ENCODE measurements around the gene CFAP53. TPM values are rescaled to one million over a fixed set of nuclear protein-coding genes. Genes with fewer than 3 reads are reported as not detected.
"Not testable (repeated sequence)": the region's sequence is repeated elsewhere in the genome, so short reads cannot be mapped to it uniquely, and the experiment has no call there.

Gene CFAP53
- polyA plus RNA-seq, 1 of the 3 experiments (the other 2 are of a cell fraction) = 1.6 TPM

GRCh38 chr18:50231621-50232020 lies 34.7 kb downstream of the CFAP53 start:
- H3K4me3 ChIP-seq (ENCODE audit: low read depth in 2 of 2, low read length in 1 of 2) = no peak overlapping the region
- H3K79me2 ChIP-seq (ENCODE audit: insufficient read depth) = no peaks in the 10 kb centered on the region
- TF ChIP-seq RFX5 (IDR thresholded peaks at IDR 0.05; ENCODE audit: low read length) (no peak), RCOR1 (IDR thresholded peaks at IDR 0.05; ENCODE audit: low read length) (no peak), GABPA (IDR thresholded peaks at IDR 0.05; ENCODE audit: low read depth) (no peak), CTCF (IDR thresholded peaks at IDR 0.05) (no peak), RXRA (IDR thresholded peaks at IDR 0.05; ENCODE audit: borderline replicate concordance, low read depth) (no peak), FOSL2 (IDR thresholded peaks at IDR 0.05; ENCODE audit: borderline replicate concordance, low read depth) (no peak), TAF1 (IDR thresholded peaks at IDR 0.05; ENCODE audit: borderline replicate concordance, low read depth, low read length) (no peak), MXI1 (IDR thresholded peaks at IDR 0.05; ENCODE audit: low read depth, low read length) (no peak), TEAD4 (IDR thresholded peaks at IDR 0.05; ENCODE audit: borderline replicate concordance, insufficient read depth) (no peak), POLR2AphosphoS5 (IDR thresholded peaks at IDR 0.05; ENCODE audit: low read depth, low read length) (no peak), FOXJ3 (CRISPR knock-in tag; IDR thresholded peaks at IDR 0.05) (no peak), TCF12 (IDR thresholded peaks at IDR 0.05) (no peak), FOXM1 (IDR thresholded peaks at IDR 0.05; ENCODE audit: low read depth) (no peak), ZBTB33 (IDR thresholded peaks at IDR 0.05; ENCODE audit: borderline replicate concordance, low read depth) (no peak)
- TF ChIP-seq, protein P1, sequence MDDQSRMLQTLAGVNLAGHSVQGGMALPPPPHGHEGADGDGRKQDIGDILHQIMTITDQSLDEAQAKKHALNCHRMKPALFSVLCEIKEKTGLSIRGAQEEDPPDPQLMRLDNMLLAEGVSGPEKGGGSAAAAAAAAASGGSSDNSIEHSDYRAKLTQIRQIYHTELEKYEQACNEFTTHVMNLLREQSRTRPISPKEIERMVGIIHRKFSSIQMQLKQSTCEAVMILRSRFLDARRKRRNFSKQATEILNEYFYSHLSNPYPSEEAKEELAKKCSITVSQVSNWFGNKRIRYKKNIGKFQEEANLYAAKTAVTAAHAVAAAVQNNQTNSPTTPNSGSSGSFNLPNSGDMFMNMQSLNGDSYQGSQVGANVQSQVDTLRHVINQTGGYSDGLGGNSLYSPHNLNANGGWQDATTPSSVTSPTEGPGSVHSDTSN (IDR thresholded peaks at IDR 0.05) = no peak
- no peaks in the 10 kb centered on the region for H3K4me1 ChIP-seq (ENCODE audit: control insufficient read depth in 1 of 2, insufficient read depth in 2 of 2, low read depth in 1 of 2, low read length in 1 of 2)
- no peaks in the 10 kb centered on the region for H3K9me3 ChIP-seq
- DNase-seq = no peak
- H3K36me3 ChIP-seq (replicated peaks in 1 of 2; ENCODE audit: control insufficient read depth in 1 of 2, insufficient read depth in 2 of 2, low read length in 1 of 2) = no peaks in the 10 kb centered on the region
- ChIA-PET POLR2A (no interaction called here), CTCF (interaction anchor here (1.2 kb wide), 1 partner anchor 126 kb away, joined by 4 read pairs; no protein-coding TSS in a partner anchor)
- H3K27me3 ChIP-seq (ENCODE audit: insufficient read depth) = no peaks in the 10 kb centered on the region; the same call in 1 of the 2 replicates
- H3K9me2 ChIP-seq = no peaks in the 10 kb centered on the region
- H3F3A ChIP-seq (replicated peaks; ENCODE audit: insufficient read depth) = no peaks in the 10 kb centered on the region
- WGBS (ENCODE audit: low lambda C conversion rate) = 54% methylated on average over 4 of the region's 4 CpGs
- no peak overlapping the region for H3K27ac ChIP-seq (ENCODE audit: low read depth in 2 of 2, low read length in 1 of 2)
- H3K9ac ChIP-seq = no peak overlapping the region
- no peaks in the 10 kb centered on the region for H4K20me1 ChIP-seq (ENCODE audit: insufficient read depth)
- no peak overlapping the region for H2AFZ ChIP-seq (ENCODE audit: low read depth)
- H3K4me2 ChIP-seq = no peak overlapping the region

- H3K27me3 ChIP-seq (ENCODE audit: insufficient read depth); H3K9me2 ChIP-seq; H3K9me3 ChIP-seq; H3K36me3 ChIP-seq (replicated peaks in 1 of 2; ENCODE audit: control insufficient read depth in 1 of 2, insufficient read depth in 2 of 2, low read length in 1 of 2); H3K4me3 ChIP-seq (ENCODE audit: low read depth in 2 of 2, low read length in 1 of 2); H3K4me2 ChIP-seq; H2AFZ ChIP-seq (ENCODE audit: low read depth); H3K4me1 ChIP-seq (ENCODE audit: control insufficient read depth in 1 of 2, insufficient read depth in 2 of 2, low read depth in 1 of 2, low read length in 1 of 2); POLR2A ChIA-PET; DNase-seq; H3F3A ChIP-seq (replicated peaks; ENCODE audit: insufficient read depth); H3K79me2 ChIP-seq (ENCODE audit: insufficient read depth); H3K9ac ChIP-seq; H3K27ac ChIP-seq (ENCODE audit: low read depth in 2 of 2, low read length in 1 of 2); H4K20me1 ChIP-seq (ENCODE audit: insufficient read depth): not testable (repeated sequence)
- CTCF ChIA-PET = interaction anchor here (2.6 to 3.9 kb wide), 2 partner anchors 16 to 137 kb away, joined by 7 to 38 read pairs; no protein-coding TSS in a partner anchor
- WGBS (ENCODE audit: low lambda C conversion rate) = 49% methylated on average over 4 of the region's 4 CpGs
Observed at GRCh38 chr18:50220249-50220648, 46.0 kb downstream of the CFAP53 start.
